ENCODE results near the gene PRKCE.

- TF ChIP-seq CTCF (IDR thresholded peaks at IDR 0.05) (no peak), EZH2 (IDR thresholded peaks at IDR 0.05; ENCODE audit: borderline replicate concordance, insufficient read depth, low read depth, low read length, poor library complexity, severe bottlenecking) (no peak)
These were observed 8.4 kb upstream of the PRKCE start for GRCh38 chr2:45643095-45643494.
